CD4-positive, alpha-beta T cell treated with Interleukin-10 for 1 hour (primary cell): ENCODE data around the gene RARB.

Experiments
- DNase-seq: peaks from one replicate; pipeline ENCODE4 v3.0.0-alpha.2; 2020

Gene RARB

DNA sequence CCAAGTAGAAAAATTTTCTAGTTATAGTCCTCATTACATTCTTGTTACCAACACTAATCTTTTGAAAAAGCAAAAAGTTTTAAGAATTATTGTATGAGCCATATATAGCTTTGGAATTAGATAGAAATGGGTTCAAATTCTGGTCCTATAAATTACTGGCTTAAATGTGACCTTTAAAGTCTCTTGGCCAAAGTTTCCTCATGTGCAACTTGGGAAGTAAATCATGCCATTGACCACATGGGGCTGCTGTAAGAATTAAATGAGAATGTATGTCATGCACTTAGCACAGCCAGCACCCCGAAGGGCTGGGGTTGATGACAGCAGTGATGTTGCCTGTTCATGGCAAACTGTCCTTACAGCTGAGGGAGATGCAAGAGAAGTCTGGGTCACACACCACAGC is 128.4 kb downstream of the RARB start:
- DNase-seq: no peak

DNA sequence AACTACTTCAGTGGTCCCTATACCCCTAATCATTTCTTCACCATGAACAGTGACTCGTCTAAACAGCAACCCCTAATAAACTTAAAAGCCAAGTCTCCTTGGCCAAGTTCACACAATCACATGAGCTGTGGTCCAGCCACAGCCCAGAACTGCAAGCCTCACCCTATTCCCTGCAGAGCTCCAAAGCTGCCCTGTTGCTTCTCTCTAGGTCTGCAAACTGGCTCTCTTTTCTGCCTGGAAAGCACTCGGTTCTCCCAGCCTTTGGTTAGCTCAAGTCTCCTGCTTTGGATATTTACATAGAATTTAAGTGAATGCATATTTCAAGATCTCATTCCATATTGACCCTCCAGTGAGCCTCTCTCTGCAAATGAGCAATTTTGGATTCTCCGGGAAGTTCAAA is 129.6 kb downstream of the RARB start:
- no peak for DNase-seq

GRCh38 chr3:25558121-25558520 is 130.1 kb downstream of the RARB start:
- no peak for DNase-seq

DNA sequence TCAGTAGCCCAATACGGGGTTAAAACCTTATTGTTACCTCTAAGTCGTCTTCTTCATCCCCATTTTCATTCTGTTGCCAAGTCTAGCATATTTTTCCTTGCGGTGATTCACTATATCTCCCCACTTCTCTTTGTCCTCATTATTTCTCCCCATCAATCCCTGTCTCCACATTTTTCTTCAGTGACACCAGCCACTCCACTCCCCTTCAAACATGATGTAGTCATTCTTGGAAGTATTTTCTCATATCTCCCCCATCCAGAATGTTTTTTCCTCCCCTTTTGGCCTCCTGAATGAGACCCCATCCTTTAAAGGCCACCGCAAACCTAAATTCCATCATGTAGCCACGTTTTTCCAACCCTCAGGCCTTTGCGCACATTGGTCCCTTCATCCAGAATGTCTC is 130.7 kb downstream of the RARB start:
- DNase-seq: no peak

GRCh38 chr3:25563601-25564000 is 135.5 kb downstream of the RARB start:
- no peak for DNase-seq

DNA sequence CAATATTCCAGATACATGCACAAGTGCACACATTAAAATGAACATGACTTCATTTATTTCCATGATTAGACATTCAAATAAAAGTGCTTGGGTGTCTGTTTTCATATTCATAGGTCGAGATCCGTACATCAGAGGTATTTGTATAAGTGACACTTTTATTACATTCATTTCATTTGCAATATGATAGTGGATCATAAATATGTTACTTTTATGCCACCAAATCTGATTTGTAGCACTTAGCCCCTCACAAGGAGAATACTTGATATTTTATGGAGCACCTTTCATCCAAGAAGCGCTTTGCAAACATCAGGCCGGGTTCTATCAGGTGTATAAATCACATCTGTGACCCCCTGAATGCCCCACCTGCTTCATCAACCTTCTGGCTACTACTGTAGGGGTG is 136.0 kb downstream of the RARB start:
- DNase-seq: no peak

DNA sequence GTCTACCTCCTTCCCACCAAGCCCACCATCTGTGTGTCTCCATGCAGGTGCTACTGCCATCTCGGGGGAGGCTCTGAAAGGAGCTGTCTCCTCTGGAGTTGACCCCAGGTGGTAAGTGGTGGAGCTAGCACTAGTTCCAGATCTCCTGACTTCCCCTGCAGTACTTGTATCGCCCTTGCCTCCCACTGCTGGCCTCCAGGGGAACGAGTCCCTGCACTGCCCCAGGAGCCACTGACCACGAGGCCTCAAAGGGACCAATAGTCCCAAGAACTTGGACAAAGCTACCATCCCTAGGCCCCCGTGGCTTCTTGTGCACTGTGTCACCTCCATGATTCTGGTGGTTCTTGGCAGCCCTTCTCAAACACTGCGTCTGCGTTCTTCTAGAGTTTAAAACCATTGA is 137.7 kb downstream of the RARB start:
- no peak for DNase-seq

GRCh38 chr3:25566358-25566920 is 138.4 kb downstream of the RARB start:
- DNase-seq: no peak

- no peak for DNase-seq
Observed at GRCh38 chr3:25567388-25567787, 139.3 kb downstream of the RARB start.

- DNase-seq: no peak
Observed at GRCh38 chr3:25567806-25568524, 139.9 kb downstream of the RARB start.

- DNase-seq: no peak
Observed at GRCh38 chr3:25568525-25569078, 140.5 kb downstream of the RARB start.

DNA sequence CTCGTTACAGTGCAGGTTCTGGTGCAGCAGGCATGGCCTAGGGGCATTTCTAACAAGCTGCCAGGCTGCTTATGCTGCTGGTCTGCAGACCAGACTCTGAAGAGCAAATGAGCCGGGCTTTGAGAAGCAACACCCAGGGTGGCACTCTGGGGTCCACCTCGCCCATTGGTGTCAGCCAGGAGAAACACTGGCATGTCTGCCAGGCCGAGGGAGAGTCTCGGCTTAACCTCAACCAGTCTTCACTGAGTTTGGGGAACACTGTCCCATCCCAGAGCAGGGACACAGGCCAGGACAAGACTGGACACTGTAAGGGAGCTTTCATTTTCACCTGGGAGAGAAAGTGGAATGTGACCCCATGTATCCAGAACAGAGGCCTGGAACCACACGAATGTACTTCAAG is 143.2 kb downstream of the RARB start:
- DNase-seq: no peak

DNA sequence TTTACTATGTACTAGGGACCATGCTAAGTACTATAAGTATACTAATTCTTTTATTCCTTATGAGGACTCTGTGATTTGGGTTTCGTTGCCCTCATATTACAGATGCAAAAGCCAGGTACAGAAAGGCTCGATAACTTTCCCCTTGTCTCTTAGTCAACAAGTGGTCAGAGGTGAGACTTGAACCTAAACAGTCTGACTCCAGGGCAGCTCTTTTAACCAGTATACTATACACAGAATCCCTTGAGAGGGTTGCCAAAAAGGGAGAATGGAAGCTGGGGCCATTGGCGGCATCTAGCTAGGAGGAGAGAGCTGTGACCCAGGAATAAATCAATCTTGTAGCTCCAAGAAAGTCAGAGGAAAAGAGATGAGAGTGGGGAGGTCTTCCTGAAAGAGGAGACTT is 144.3 kb downstream of the RARB start:
- DNase-seq: no peak

- DNase-seq: no peak
Observed at GRCh38 chr3:25572919-25573385, 144.9 kb downstream of the RARB start.

- no peak for DNase-seq
Observed at GRCh38 chr3:25573386-25574171, 145.5 kb downstream of the RARB start.

GRCh38 chr3:25574172-25574765 is 146.2 kb downstream of the RARB start:
- DNase-seq: no peak

DNA sequence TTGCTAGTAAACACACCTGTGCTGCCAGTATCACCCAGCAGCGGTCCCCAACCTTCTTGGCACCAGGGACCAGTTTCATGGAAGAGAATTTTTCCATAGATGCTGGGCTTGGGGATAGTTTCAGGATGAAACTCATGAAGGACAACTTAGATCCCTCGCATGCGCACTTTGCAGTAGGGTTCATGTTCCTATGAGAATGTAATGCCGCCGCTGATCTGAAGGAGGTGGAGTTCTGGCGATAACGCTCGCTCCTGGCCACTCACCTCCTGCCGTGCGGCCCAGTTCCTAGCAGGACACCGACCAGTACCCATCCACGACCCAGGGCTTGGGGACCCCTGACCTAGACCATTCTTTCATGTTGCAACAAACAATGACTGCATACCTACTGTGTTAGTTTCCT is 146.9 kb downstream of the RARB start:
- no peak for DNase-seq

- no peak for DNase-seq
Observed at GRCh38 chr3:25576146-25576545, 148.1 kb downstream of the RARB start.

DNA sequence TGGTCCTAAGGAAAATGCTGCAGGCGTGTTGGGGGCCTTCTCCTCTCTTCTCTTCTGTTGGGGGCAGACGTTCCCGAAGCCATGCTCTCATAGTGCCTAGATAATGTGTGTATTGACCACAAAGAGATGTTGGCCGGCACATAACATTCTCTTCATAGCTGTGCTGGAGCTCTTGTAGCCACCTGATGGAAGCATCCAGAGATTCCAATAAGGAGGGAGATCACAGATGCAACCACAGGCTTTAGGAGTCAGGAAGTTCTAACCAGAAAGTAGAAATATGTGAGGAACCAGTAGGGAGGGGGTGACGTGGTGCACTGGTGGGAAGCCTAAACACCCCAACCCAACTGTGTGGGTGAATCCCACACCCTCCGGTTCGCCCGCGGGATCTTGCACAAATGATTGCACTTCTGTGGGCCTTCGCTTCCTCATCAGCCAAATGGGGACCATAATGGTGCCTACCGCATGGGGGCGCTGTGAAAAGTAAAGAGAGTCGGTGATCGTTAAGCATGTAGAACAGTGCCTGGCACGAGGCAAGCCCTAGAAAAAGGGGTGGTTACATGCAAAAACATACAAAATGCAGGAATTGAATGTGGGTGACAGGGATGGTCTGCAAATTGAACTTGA is 148.9 kb downstream of the RARB start:
- no peak for DNase-seq

GRCh38 chr3:25578059-25578458 is 150.0 kb downstream of the RARB start:
- no peak for DNase-seq

- DNase-seq: no peak
Observed at GRCh38 chr3:25580534-25580933, 152.5 kb downstream of the RARB start.

DNA sequence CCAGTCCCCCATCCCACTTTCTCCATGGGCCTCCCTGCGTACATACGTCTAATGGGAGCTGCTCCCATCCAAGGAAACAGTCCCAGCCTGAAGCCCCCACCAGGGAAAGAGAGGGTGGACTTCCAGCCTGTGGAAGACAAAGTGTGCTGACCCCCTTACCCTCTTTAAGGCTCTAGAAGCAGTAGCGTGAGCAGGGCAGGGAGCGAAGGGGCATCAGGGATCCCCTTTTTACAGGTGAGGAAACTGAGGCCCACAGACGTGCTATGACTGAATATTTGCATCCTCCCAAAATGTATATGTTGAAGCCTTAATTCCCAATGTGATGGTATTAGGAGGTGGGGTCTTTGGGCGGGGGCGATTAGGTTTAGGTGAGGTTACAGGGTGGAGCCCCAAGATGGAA is 153.3 kb downstream of the RARB start:
- no peak for DNase-seq

DNA sequence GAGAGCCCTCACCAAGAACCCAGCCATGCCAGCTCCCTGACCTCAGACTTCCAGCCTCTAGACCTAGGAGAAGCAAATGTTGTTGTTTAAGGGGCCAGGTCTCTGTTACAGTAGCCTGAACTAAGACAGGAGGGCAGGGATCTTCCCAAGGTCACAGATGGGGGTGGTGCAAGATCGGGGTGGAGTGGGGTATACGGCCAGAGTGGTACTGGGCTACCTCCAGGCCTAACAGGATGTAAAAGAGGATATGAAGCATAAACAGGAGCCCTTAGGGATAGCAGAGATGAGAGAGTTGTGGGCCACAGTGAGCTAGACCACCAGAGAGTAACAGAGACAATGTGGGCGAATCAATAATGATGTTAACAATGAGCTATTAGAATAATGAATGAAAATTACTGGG is 153.8 kb downstream of the RARB start:
- DNase-seq: no peak
